PFSK-1 (cell line): ENCODE measurements around the gene UEVLD.

Source experiments
- FOXP2 ChIP-seq: optimal IDR thresholded peaks from 2 replicates; pipeline ENCODE3; 2011; ENCODE audit warnings: borderline replicate concordance, control low read depth, inconsistent platforms; ENCODE audit not compliant: insufficient read depth; ENCODE audit errors: extremely low read length, extremely low read depth
- POLR2AphosphoS5 ChIP-seq: IDR thresholded peaks from 2 replicates; pipeline ENCODE4 v1.6.1; 2012; ENCODE audit warnings: low read depth, mild to moderate bottlenecking, control low read depth, low read length, moderate library complexity
- SIN3A ChIP-seq: IDR thresholded peaks from 2 replicates; pipeline ENCODE4 v1.6.1; 2012; ENCODE audit warnings: mild to moderate bottlenecking, low read length, moderate library complexity, borderline replicate concordance; ENCODE audit not compliant: insufficient read depth
- TAF1 ChIP-seq: IDR thresholded peaks from 2 replicates; pipeline ENCODE4 v1.6.1; 2012; ENCODE audit warnings: low read length, control low read depth, borderline replicate concordance; ENCODE audit not compliant: insufficient read depth
- TF ChIP-seq, protein P1 (sequence below), 2 experiments: IDR thresholded peaks; 2 replicates each; pipeline versions ENCODE4 v1.6.1 to v1.8.0; 2011 to 2012; ENCODE audit warnings: low read depth in 2 of 2, low read length in 2 of 2, control low read depth in 1 of 2, inconsistent platforms in 1 of 2, mild to moderate bottlenecking in 1 of 2, moderate library complexity in 1 of 2; ENCODE audit not compliant: insufficient read depth in 1 of 2

Gene UEVLD

DNA sequence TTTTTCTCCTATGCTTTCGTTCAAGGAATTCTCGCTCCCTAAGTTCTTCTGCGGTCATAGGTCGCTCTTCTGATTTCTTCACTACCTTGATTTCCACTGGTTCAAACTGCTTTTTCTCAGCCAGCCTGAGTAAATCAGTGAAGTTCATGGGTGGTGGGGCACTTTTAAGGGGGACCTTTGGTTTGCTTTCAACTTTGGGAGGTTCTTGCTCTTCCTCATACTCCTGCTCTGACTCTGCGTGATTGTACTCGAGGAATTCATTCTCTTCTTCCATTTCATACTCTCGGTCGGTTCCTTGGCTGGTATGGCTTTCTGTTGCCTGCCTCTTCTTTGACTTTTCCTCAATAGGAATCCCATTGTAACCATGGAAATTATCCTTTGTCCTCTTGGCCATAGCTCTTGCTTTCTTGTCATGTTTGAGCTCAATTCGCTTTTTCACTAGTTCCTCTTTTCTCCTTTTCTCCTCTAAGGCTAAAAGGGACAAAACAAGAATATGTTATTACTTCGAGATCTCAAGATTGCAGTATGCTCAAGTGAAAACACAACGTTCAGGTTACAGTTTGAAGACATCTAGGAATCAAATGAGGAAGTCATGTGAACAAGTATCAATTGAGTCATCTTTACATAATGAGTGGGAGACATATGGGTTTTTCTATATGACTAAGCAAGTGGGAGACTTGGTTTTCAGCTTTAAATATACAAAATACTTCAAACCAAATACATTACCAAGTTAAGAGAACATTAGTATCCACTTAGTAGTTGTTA, 27.3 kb upstream of the UEVLD start:
- TF ChIP-seq SIN3A (no peak), POLR2AphosphoS5 (no peak), FOXP2 (no peak), TAF1 (no peak)
- TF ChIP-seq, protein P1, sequence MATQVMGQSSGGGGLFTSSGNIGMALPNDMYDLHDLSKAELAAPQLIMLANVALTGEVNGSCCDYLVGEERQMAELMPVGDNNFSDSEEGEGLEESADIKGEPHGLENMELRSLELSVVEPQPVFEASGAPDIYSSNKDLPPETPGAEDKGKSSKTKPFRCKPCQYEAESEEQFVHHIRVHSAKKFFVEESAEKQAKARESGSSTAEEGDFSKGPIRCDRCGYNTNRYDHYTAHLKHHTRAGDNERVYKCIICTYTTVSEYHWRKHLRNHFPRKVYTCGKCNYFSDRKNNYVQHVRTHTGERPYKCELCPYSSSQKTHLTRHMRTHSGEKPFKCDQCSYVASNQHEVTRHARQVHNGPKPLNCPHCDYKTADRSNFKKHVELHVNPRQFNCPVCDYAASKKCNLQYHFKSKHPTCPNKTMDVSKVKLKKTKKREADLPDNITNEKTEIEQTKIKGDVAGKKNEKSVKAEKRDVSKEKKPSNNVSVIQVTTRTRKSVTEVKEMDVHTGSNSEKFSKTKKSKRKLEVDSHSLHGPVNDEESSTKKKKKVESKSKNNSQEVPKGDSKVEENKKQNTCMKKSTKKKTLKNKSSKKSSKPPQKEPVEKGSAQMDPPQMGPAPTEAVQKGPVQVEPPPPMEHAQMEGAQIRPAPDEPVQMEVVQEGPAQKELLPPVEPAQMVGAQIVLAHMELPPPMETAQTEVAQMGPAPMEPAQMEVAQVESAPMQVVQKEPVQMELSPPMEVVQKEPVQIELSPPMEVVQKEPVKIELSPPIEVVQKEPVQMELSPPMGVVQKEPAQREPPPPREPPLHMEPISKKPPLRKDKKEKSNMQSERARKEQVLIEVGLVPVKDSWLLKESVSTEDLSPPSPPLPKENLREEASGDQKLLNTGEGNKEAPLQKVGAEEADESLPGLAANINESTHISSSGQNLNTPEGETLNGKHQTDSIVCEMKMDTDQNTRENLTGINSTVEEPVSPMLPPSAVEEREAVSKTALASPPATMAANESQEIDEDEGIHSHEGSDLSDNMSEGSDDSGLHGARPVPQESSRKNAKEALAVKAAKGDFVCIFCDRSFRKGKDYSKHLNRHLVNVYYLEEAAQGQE (IDR thresholded peaks at IDR 0.05; ENCODE audit: insufficient read depth in 1 of 2, low read depth in 2 of 2, low read length in 2 of 2) = no peak

DNA sequence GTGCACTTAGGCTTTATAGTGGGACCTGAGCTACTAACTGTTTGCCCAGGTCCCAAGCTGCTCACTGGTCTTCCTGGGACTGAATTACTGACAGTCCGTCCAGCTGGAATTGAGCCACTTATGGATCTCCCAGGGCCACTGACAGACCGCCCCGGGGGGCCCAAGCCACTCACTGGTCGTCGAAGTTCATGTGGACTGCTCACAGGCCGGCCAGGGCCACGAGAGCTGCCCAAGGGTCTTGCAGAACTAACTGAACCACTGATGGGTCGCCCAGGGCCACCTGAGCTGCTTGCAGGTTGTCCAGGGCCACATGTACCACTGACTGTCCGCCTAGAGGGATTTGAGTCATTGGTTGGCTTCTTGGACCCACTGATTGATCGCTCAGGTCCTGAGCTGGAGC, 26.1 kb upstream of the UEVLD start:
- TF ChIP-seq FOXP2 = no peak
- TF ChIP-seq, protein P1 (IDR thresholded peaks at IDR 0.05; ENCODE audit: insufficient read depth in 1 of 2, low read depth in 2 of 2, low read length in 2 of 2) = no peak
- TF ChIP-seq POLR2AphosphoS5 = no peak
- no peak for TF ChIP-seq SIN3A
- TF ChIP-seq TAF1 = no peak

DNA sequence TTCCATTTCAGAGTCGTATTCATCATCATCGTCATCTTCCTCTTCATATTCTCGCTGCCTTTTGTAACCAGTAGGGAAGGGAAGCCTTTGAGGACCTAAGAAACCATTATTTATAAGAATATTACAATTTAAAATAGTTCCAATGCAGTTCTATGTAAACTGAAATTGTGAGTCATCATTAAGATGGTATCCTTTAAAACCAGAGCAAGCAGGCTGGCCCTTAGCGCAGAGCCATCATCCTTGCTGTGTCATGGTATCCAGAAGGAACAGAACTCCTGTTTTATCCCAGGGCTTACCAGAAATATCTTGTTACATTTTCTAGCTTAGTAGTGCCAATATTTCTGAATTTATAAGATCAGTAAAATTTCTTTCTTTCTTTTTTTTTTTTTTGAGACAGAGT, 23.9 kb upstream of the UEVLD start:
- TF ChIP-seq, protein P1 (IDR thresholded peaks at IDR 0.05; ENCODE audit: insufficient read depth in 1 of 2, low read depth in 2 of 2, low read length in 2 of 2) = no peak
- TF ChIP-seq TAF1 (no peak), FOXP2 (no peak), SIN3A (no peak), POLR2AphosphoS5 (no peak)

GRCh38 chr11:18611196-18611595, 22.7 kb upstream of the UEVLD start:
- TF ChIP-seq, protein P1 (IDR thresholded peaks at IDR 0.05; ENCODE audit: insufficient read depth in 1 of 2, low read depth in 2 of 2, low read length in 2 of 2) = no peak
- TF ChIP-seq SIN3A (no peak), TAF1 (no peak), FOXP2 (no peak), POLR2AphosphoS5 (no peak)

- TF ChIP-seq, protein P1 (IDR thresholded peaks at IDR 0.05; ENCODE audit: insufficient read depth in 1 of 2, low read depth in 2 of 2, low read length in 2 of 2) = no peak
- TF ChIP-seq FOXP2 (no peak), TAF1 (no peak)
Observed at GRCh38 chr11:18608376-18608775, 19.8 kb upstream of the UEVLD start.
